T-cell (primary cell): ENCODE data around the gene HAGHL. TPM values are rescaled to one million over a fixed set of nuclear protein-coding genes. Genes with fewer than 3 reads are reported as not detected.

ENCODE experiments used
- ATAC-seq, 4 experiments: fragments of 200-7000 bp in 3 of 4; fragments of 150-1000 bp in 1 of 4; cut with Tn5 transposase; replicated peaks in 1 of 4; 1 replicate in 3 of 4; 2 replicates in 1 of 4; pipeline ENCODE4 v1.10.0; 2021; ENCODE audit warnings: moderate library complexity in 3 of 4, mild to moderate bottlenecking in 2 of 4, moderate number of reproducible peaks in 1 of 4
- CTCF ChIA-PET, 2 donors: fragments of 300-600 bp; sonication (Branson Sonifier 250); formaldehyde crosslinking; loops; one replicate each; lab custom pipeline; 2022; ENCODE audit warnings: antibody characterized with exemption in 2 of 2; lab: Charles Lee
- POLR2A ChIA-PET, 2 donors: fragments of 300-600 bp; sonication (Branson Sonifier 250); formaldehyde crosslinking; loops; one replicate each; lab custom pipeline; 2022; ENCODE audit warnings: antibody characterized with exemption in 2 of 2; lab: Charles Lee
- DNase-seq, 35 experiments: peaks; one replicate each; pipeline versions ENCODE4 v3.0.0 to v3.0.0-alpha.2; 2013 to 2023
- H3K27ac ChIP-seq: one replicate; pipeline ENCODE4 v1.5.1; 2013; ENCODE audit warnings: low read length
- H3K27me3 ChIP-seq, 2 experiments: replicated peaks in 1 of 2; 1 replicate in 1 of 2; 2 replicates in 1 of 2; pipeline versions ENCODE4 v1.6.1 to v1.7.0; 2013; ENCODE audit warnings: low read length in 1 of 2, mixed read lengths in 1 of 2; ENCODE audit not compliant: control insufficient read depth in 2 of 2, insufficient read depth in 2 of 2; ENCODE audit errors: extremely low read depth in 1 of 2
- H3K36me3 ChIP-seq, 2 donors: 1 replicate in 1 of 2; 2 replicates in 1 of 2; pipeline versions ENCODE4 v1.6.1 to v1.7.0; 2013; ENCODE audit warnings: low read length in 1 of 2; ENCODE audit not compliant: control insufficient read depth in 2 of 2, insufficient read depth in 1 of 2; ENCODE audit errors: extremely low read depth in 1 of 2
- H3K4me1 ChIP-seq, 2 experiments: 1 replicate in 1 of 2; 2 replicates in 1 of 2; pipeline versions ENCODE4 v1.6.1 to v1.7.0; 2013; ENCODE audit warnings: low read length in 2 of 2, mixed read lengths in 1 of 2; ENCODE audit not compliant: insufficient read depth in 2 of 2, control insufficient read depth in 1 of 2; ENCODE audit errors: extremely low read depth in 1 of 2
- H3K4me3 ChIP-seq, 2 donors: 1 replicate in 1 of 2; 2 replicates in 1 of 2; pipeline versions ENCODE4 v1.5.1 to v1.7.0; 2013; ENCODE audit warnings: mild to moderate bottlenecking in 2 of 2, low read length in 1 of 2, moderate library complexity in 1 of 2; ENCODE audit not compliant: control insufficient read depth in 1 of 2; ENCODE audit errors: extremely low read depth in 1 of 2
- H3K9me3 ChIP-seq: 2 replicates; pipeline ENCODE4 v1.7.0; 2013
- H3K27ac Mint-ChIP-seq, 2 donors: one replicate each; pipeline ENCODE4 v1.8.0; 2020 to 2021; ENCODE audit warnings: mild to moderate bottlenecking in 2 of 2, mixed read lengths in 2 of 2
- H3K27me3 Mint-ChIP-seq, 2 donors: one replicate each; pipeline ENCODE4 v1.8.0; 2021 to 2022; ENCODE audit warnings: mixed read lengths in 2 of 2
- H3K36me3 Mint-ChIP-seq: one replicate; pipeline ENCODE4 v1.8.0; 2021; ENCODE audit warnings: mixed read lengths
- H3K4me1 Mint-ChIP-seq, 3 donors: one replicate each; pipeline ENCODE4 v1.8.0; 2020 to 2022; ENCODE audit warnings: mixed read lengths in 3 of 3, mild to moderate bottlenecking in 1 of 3
- H3K4me3 Mint-ChIP-seq, 3 donors: one replicate each; pipeline ENCODE4 v1.8.0; 2020 to 2022; ENCODE audit warnings: mild to moderate bottlenecking in 3 of 3, mixed read lengths in 3 of 3, moderate library complexity in 3 of 3
- H3K9me3 Mint-ChIP-seq, 3 donors: one replicate each; pipeline ENCODE4 v1.8.0; 2020 to 2022; ENCODE audit warnings: mixed read lengths in 3 of 3
- WGBS: methylation state at CpG from one replicate; pipeline ENCODE4 v1.1.5; 2013; ENCODE audit warnings: missing lambda C conversion rate; ENCODE audit not compliant: insufficient coverage; 5-methylcytosine and 5-hydroxymethylcytosine counted together
- total RNA-seq, 35 experiments: library from RNA in 6 of 35; stranded (reverse) in 6 of 35; fragments of 120-200 nt in 1 of 35; gene quantifications; one replicate each; pipeline versions ENCODE4 v1.2.1 to v1.2.4 and lab custom pipeline; 2013 to 2026

HAGHL gene
- total RNA-seq, 5 donors from 2014 or later (not counting 1 experiment from before 2014, with no cell fraction given) = 9.9 to 50.1 (median 31.6) TPM

- H3K4me3 ChIP-seq = peak within 1 kb of the TSS; percentile 58 to 80
- ATAC-seq (peak; percentile 57 to 69 (median 60)), DNase-seq (peak; percentile 55 to 93 (median 76))
- peaks cover 5 to 20% of the 10 kb centered on the region in 2 donors for H3K36me3 ChIP-seq
- Mint-ChIP-seq H3K27ac (peak within 1 kb of the TSS; percentile 79 to 90), H3K4me3 (peak within 1 kb of the TSS; percentile 77 to 82 (median 81)), H3K9me3 (no peaks in the 10 kb centered on the region), H3K27me3 (peaks cover 0 to 4% of the 10 kb centered on the region in 2 donors), H3K4me1 (peaks cover 12 to 45% (median 42%) of the 10 kb centered on the region in 3 donors), H3K36me3 (peaks cover 4% of the 10 kb centered on the region)
- H3K4me1 ChIP-seq = peaks cover 2 to 75% of the 10 kb centered on the region in 2 experiments
- H3K27me3 ChIP-seq = peaks cover 0 to 19% of the 10 kb centered on the region in 2 experiments
- CTCF ChIA-PET = interaction anchor here in 1 of 2 donors (0.6 kb wide), 1 partner anchor 700 kb away, joined by 5 read pairs; no protein-coding TSS in a partner anchor
- POLR2A ChIA-PET = interaction anchor here in 1 of 2 donors (0.5 kb wide), 1 partner anchor 11 kb away, joined by 5 read pairs; no protein-coding TSS in a partner anchor
- H3K9me3 ChIP-seq = no peaks in the 10 kb centered on the region
- WGBS = 0% methylated on average over 78 of the region's 91 CpGs
- H3K27ac ChIP-seq = peak within 1 kb of the TSS; percentile 69
Observed at GRCh38 chr16:679814-680624, 46.9 kb upstream of the HAGHL start, which contains the start of gene STUB1. TSS of gene STUB1 (plus strand) at chr16:680410. CDS start at chr16:680526, 116 bp downstream.

GRCh38 chr16:680625-680945 lies 46.3 kb upstream of the HAGHL start:
- under 1% methylated on average over 37 of the region's 38 CpGs for WGBS
- ChIA-PET POLR2A (interaction anchor here in 1 of 2 donors (0.6 kb wide), 1 partner anchor 17 kb away, joined by 3 read pairs; no protein-coding TSS in a partner anchor), CTCF (interaction anchor here in 1 of 2 donors (0.6 kb wide), 1 partner anchor 700 kb away, joined by 5 read pairs; no protein-coding TSS in a partner anchor)
- peaks cover 4% of the 10 kb centered on the region for H3K36me3 Mint-ChIP-seq
- Histone ChIP-seq H3K9me3 (no peaks in the 10 kb centered on the region), H3K27ac (peak overlapping the region; percentile 35), H3K4me1 (peaks cover 2 to 76% of the 10 kb centered on the region in 2 experiments), H3K36me3 (peaks cover 5 to 20% of the 10 kb centered on the region in 2 donors), H3K4me3 (peak overlapping the region; percentile 58 to 80), H3K27me3 (peaks cover 0 to 15% of the 10 kb centered on the region in 2 experiments)
- peak overlapping the region; percentile 16 to 39 for H3K27ac Mint-ChIP-seq
- H3K4me1 Mint-ChIP-seq = peaks cover 12 to 42% (median 40%) of the 10 kb centered on the region in 3 donors
- no peaks in the 10 kb centered on the region for H3K27me3 Mint-ChIP-seq
- H3K9me3 Mint-ChIP-seq = no peaks in the 10 kb centered on the region
- H3K4me3 Mint-ChIP-seq = peak overlapping the region; percentile 68 to 77 (median 71)
- ATAC-seq (no peak), DNase-seq (no peak)

GRCh38 chr16:680967-681745 lies 45.8 kb upstream of the HAGHL start:
- Mint-ChIP-seq H3K4me3 (peak overlapping the region; percentile 68 to 77 (median 71)), H3K27me3 (no peaks in the 10 kb centered on the region), H3K4me1 (peaks cover 15 to 47% (median 41%) of the 10 kb centered on the region in 3 donors), H3K9me3 (no peaks in the 10 kb centered on the region), H3K36me3 (peaks cover 4% of the 10 kb centered on the region), H3K27ac (peak overlapping the region; percentile 57 to 69)
- H3K27me3 ChIP-seq = peaks cover 0 to 14% of the 10 kb centered on the region in 2 experiments
- ATAC-seq = no peak
- peak in 1 of 35 experiments; percentile 34 for DNase-seq
- peaks cover 2 to 76% of the 10 kb centered on the region in 2 experiments for H3K4me1 ChIP-seq
- WGBS = 44% methylated on average over 34 of the region's 44 CpGs
- no peaks in the 10 kb centered on the region for H3K9me3 ChIP-seq
- H3K27ac ChIP-seq = peak overlapping the region; percentile 35
- peak overlapping the region; percentile 58 to 80 for H3K4me3 ChIP-seq
- CTCF ChIA-PET = interaction anchor here in 1 of 2 donors (0.6 kb wide), 1 partner anchor 699 kb away, joined by 5 read pairs; no protein-coding TSS in a partner anchor
- peaks cover 5 to 20% of the 10 kb centered on the region in 2 donors for H3K36me3 ChIP-seq
- POLR2A ChIA-PET = interaction anchor here in 1 of 2 donors (0.6 kb wide), 1 partner anchor 18 kb away, joined by 3 read pairs; no protein-coding TSS in a partner anchor

- Mint-ChIP-seq H3K9me3 (no peaks in the 10 kb centered on the region), H3K27me3 (no peaks in the 10 kb centered on the region), H3K36me3 (peaks cover 4% of the 10 kb centered on the region), H3K27ac (peak overlapping the region; percentile 57 to 69), H3K4me3 (peak overlapping the region; percentile 68 to 77 (median 71)), H3K4me1 (peaks cover 17 to 45% (median 38%) of the 10 kb centered on the region in 3 donors)
- Histone ChIP-seq H3K27me3 (peaks cover 0 to 6% of the 10 kb centered on the region in 2 experiments), H3K36me3 (peaks cover 5 to 26% of the 10 kb centered on the region in 2 donors), H3K27ac (no peak overlapping the region), H3K4me1 (peaks cover 2 to 73% of the 10 kb centered on the region in 2 experiments), H3K4me3 (no peak overlapping the region), H3K9me3 (no peaks in the 10 kb centered on the region)
- no peak for DNase-seq
- ATAC-seq = no peak
- POLR2A ChIA-PET = no interaction called here
- WGBS = 81% methylated on average over 20 of the region's 28 CpGs
- CTCF ChIA-PET = no interaction called here
Observed at GRCh38 chr16:681746-682427, 45.0 kb upstream of the HAGHL start.

- ATAC-seq (no peak), DNase-seq (peak in 1 of 35 experiments; percentile 34)
- Mint-ChIP-seq H3K9me3 (no peaks in the 10 kb centered on the region), H3K27me3 (no peaks in the 10 kb centered on the region), H3K36me3 (peaks cover 4% of the 10 kb centered on the region), H3K27ac (peak overlapping the region; percentile 66), H3K4me3 (peak overlapping the region; percentile 68 to 77 (median 71)), H3K4me1 (peaks cover 17 to 42% (median 36%) of the 10 kb centered on the region in 3 donors)
- Histone ChIP-seq H3K27me3 (no peaks in the 10 kb centered on the region), H3K36me3 (peaks cover 8 to 28% of the 10 kb centered on the region in 2 donors), H3K9me3 (no peaks in the 10 kb centered on the region), H3K4me1 (peaks cover 2 to 65% of the 10 kb centered on the region in 2 experiments), H3K4me3 (no peak overlapping the region), H3K27ac (no peak overlapping the region)
- 90% methylated on average over 27 of the region's 36 CpGs for WGBS
- ChIA-PET CTCF (no interaction called here), POLR2A (no interaction called here)
Observed at GRCh38 chr16:682493-683395, 44.2 kb upstream of the HAGHL start.
